22Rv1 (cell line): ENCODE measurements around the gene GABRG3.

Experiments used
- CTCF ChIP-seq: fragments of 450-650 bp; IDR thresholded peaks from 2 replicates; pipeline ENCODE4 v1.5.1; 2017; ENCODE audit warnings: mild to moderate bottlenecking
- ZFX ChIP-seq: fragments of 450-650 bp; IDR thresholded peaks from 2 replicates; pipeline ENCODE4 v1.6.1; 2017; ENCODE audit warnings: antibody characterized with exemption, borderline replicate concordance

- no peak for TF ChIP-seq CTCF
- TF ChIP-seq ZFX, result no peak
These were observed 516.9 kb downstream of the GABRG3 start for GRCh38 chr15:27487846-27488245.
